Measurements from ENCODE around the gene GPR35. TPM values are rescaled to one million over a fixed set of nuclear protein-coding genes. Genes with fewer than 3 reads are reported as not detected.
"Not testable (repeated sequence)": the region's sequence is repeated elsewhere in the genome, so short reads cannot be mapped to it uniquely, and the experiment has no call there.

The GPR35 gene
- total RNA-seq, 1 experiment from 2014 or later = not detected

DNA sequence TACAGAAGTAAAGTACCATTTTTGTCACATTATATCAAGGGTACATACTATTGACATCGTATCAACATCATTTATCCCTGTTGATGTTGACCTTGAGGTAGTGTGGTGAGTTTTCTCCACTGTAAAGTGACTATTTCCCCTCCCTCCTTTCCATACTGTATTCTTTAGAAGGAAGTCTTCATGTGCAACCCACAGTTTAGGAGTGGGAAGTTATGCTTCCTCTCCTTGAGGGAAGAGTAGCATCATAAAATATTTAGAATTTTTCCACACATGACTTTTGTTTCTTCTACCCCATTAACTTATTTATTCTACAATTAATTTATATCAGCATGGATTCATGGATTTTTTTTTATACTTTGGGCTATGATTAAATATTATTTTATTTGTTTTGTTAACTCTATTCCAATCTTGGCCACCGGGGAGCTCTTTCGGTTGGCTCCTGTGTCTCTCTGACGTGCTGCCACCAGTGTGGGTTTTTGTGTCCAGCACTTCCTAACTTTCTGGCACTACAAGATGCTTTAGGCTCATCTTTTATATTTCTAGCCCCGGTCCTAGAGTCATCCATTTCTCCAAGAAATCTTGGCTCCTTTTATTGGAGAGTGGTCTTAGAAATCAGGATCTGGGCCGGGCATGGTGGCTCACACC is 38.4 kb downstream of the GPR35 start:
- in situ Hi-C loops (cut with HindIII; ENCODE audit: low pct_unique_long_range_greater_than_20kb, low sequenced_read_pairs) = no loop called here
- no peak for DNase-seq (ENCODE audit: low read depth)

DNA sequence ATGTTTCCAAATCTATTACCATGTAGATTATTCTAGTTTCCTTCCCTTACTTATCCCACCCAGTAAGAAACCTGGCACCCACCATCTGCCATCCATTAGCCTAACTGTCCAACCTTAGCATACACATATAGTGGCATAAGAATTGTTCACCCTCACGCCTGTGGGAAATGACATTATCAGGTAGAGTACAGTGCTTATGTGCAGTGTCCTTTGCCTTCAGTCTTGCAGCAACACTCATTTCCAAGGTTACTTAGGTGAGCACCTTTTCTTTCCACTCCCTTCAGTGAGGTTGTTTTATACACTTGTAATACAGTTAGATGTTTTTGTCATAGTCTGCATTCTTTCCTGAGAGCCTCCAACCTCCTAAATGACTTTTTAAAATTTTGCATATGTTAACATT is 39.3 kb downstream of the GPR35 start:
- DNase-seq (ENCODE audit: low read depth) = no peak
- in situ Hi-C loops (cut with HindIII; ENCODE audit: low pct_unique_long_range_greater_than_20kb, low sequenced_read_pairs) = no loop called here

DNA sequence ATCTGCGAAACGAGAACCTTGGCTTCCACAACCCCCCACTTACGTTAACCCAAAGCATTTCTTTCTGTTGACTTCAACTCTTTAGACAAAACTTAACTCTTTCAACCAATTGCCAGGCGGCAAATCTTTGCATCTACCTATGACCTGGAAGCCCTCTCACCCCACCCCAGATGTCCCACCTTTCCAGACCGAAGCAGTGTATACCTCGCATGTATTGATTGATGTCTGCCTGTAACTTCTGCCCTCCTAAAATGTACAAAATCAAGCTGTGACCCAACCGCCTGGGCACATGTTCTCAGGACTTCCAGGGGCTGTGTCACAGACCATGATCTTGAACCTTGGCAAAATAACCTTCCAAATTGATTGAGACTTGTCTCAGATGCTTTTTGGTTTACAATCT is 45.1 kb downstream of the GPR35 start:
- in situ Hi-C loops (cut with HindIII; ENCODE audit: low pct_unique_long_range_greater_than_20kb, low sequenced_read_pairs) = no loop called here
- no peak for DNase-seq (ENCODE audit: low read depth)

DNA sequence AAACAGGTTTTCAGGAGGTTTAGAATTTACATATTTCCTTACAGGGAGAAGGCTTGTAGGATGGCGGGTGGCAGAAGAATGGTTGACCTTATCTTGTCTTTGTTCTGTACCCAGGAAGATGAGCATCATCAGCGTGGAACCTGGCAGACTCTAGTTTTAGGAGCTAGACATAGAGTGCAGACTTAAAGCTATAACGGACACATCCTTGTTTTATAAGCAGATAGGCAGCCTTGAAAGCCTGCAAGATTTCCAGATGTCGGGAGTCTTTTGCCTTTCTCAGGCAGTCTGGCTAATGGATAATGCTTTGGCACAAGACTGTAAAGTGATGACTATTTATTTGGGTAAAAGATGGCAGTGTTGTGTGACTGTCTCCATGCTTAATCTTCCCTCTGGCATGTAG is 45.7 kb downstream of the GPR35 start:
- in situ Hi-C loops (cut with HindIII; ENCODE audit: low pct_unique_long_range_greater_than_20kb, low sequenced_read_pairs) = no loop called here
- DNase-seq (ENCODE audit: low read depth) = no peak

DNA sequence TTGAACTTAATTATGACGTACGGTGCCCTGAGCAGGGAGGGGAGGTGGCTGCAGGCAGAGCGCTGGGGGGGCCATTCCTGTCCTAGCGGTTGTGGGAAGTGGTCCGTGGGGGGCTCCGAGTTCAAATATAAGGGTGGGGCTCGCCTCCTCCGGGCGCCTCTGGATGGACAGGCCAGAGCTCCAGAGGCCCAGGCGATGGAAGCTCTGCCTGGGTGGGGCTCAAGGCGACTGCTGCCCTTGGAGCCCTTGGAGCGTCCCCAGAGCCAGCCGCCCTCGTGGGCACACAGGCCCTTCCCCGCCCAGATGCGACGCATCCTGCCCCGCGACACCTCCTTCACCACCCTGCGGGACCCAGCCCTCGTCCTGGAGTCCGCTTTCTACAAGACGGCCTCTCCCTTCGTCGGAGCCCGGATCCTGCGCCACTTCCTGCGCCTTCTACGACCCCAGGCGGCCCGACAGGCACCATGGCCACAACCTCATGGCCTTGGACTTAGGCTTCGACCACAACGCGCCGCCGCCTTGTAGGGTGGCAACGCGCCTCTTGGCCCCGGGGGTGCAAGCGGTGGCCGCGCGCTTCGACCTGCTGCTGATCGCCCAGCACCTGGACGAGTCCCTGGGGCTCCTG is 46.9 kb downstream of the GPR35 start:
- in situ Hi-C loops (cut with HindIII; ENCODE audit: low pct_unique_long_range_greater_than_20kb, low sequenced_read_pairs) = no loop called here
- no peak for DNase-seq (ENCODE audit: low read depth)

DNA sequence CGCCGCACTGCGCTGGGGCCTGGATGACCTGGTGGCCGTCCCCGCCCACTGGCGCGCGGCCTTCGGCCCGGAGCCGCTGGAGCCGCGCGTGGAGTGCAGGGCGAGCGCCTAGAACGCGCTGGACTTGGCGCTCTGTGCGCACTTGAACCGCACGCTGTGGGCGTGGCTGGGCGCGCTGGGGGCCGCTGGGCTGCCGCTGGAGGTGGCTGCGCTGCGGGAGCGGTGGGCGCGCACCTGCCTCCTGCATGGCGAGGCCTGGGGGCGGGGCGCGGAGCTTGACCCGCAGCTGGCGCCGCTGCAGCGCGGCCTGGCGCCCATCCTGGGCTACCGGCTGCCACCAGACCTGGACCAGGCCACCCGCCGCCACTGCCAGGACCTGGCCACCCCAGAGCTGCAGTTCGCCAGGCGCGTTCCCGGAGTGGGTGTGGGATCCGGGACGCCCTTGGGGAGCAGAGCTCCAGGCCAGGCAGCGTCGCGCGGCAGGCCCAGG is 47.5 kb downstream of the GPR35 start:
- no peak for DNase-seq (ENCODE audit: low read depth)
- in situ Hi-C loops (cut with HindIII; ENCODE audit: low pct_unique_long_range_greater_than_20kb, low sequenced_read_pairs) = no loop called here

DNA sequence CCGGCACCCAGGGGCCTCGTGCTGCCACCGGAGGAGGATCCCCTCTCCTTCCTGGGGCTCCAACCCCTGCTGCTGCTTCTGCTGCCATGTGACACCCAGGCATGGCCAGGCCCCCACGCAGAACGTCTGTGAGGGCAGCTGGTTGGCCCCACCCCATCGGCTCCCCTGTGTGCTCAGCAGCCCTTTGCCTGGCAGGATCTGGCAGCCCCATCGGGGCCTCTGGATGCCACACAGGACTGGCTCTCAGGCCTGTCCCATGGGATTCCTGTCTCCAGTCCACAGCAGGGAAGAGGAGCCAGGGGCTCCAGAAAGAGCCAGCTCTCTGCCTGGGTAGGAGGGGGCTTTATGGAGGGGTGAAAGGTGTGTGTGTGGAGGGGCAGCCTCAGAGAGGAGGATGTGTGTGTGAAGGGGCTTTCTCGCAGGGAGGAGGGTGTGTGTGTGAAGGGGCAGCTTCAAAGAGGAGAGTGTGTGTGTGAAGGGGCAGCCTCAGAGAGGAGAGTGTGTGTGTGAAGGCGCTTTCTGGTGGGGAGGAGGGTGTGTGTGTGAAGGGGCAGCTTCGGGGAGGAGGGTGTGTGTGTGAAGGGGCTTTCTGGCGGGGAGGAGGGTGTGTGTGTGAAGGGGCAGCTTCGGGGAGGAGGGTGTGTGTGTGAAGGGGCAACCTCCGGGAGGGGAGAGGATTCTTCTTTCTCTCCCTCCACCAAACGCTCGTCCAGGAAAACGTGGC is 49.3 kb downstream of the GPR35 start:
- DNase-seq (ENCODE audit: low read depth); in situ Hi-C loops (cut with HindIII; ENCODE audit: low pct_unique_long_range_greater_than_20kb, low sequenced_read_pairs): not testable (repeated sequence)

DNA sequence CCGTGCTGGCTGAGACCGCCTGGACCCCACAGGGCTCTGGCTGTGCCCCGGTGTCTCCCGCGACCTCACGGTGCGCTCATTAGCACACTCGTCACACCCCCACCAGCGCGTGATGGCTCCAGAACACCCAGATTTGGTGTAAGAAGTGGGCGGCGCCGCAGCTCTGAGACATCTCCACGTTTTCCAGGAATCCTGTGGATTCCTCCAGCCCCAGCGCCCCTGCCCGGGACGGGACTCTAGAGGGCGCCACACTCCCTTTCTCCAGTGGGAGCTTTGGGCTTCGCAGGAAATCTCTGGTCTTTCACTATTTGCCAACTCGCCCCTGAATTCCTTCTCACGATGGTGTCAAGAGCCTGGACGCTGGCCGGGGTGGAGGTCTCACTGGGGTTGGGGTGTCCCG is 50.1 kb downstream of the GPR35 start:
- in situ Hi-C loops (cut with HindIII; ENCODE audit: low pct_unique_long_range_greater_than_20kb, low sequenced_read_pairs); DNase-seq (ENCODE audit: low read depth): not testable (repeated sequence)

DNA sequence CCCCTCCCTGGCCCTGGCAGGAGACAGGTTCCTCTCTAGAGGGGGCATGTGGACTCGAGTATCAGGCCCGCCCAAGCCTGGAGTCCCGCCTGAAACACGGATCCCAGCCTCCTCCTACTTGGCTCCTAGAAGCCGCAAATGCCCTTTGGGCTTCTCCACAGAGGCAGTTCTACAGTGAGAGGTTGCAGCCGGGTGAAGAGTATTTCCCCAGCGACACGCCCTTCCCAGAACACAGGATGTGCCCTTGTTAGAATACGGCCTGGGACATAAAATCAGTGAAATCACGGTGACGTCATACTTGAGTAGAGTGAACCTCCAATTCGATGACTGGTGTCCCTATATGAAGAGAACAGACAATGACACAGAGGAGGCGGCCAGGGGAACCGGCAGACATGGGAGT is 52.8 kb downstream of the GPR35 start:
- in situ Hi-C loops (cut with HindIII; ENCODE audit: low pct_unique_long_range_greater_than_20kb, low sequenced_read_pairs); DNase-seq (ENCODE audit: low read depth): not testable (repeated sequence)

DNA sequence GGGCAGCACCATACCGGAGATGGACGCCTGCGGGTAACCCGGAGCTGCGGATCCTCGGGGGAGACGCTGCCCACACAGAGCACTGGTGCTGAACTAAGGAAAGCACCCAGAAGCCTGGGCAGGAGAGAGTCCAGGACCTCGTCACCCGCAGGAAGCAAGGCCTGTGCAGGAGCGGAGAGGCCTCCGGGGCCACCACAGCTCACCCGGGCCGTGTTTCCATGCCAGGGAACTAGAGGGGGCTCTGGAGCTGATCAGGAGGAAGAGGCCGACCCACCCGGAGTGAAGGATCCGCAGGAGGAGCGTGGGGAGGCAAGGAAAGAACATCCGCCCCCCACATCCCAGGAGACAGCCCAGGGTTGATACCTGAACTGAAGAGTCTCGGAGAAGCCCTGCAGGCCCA is 53.6 kb downstream of the GPR35 start:
- in situ Hi-C loops (cut with HindIII; ENCODE audit: low pct_unique_long_range_greater_than_20kb, low sequenced_read_pairs); DNase-seq (ENCODE audit: low read depth): not testable (repeated sequence)

DNA sequence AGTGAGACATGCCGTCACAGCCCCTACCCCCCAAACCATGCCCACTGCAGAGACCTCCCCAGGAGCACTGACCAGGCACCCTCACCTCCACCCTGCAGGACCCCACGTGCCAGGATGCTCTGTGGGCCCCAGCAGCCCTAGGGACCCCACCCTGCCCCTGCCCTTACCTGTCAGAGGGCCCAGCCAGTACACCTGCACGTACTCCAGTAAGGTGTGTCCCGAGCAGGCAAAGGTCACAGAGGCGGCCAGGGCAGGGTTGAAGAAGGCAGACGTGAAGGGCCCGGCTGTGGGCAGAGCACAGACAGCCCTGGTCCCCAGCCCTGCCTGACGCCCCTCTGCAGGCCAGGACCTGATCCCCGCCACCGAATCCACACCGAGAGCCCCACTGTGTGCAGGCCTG is 54.9 kb downstream of the GPR35 start:
- in situ Hi-C loops (cut with HindIII; ENCODE audit: low pct_unique_long_range_greater_than_20kb, low sequenced_read_pairs); DNase-seq (ENCODE audit: low read depth): not testable (repeated sequence)

Other genes starting within 250 kb of the GPR35 start
- gene GPC1, start 189.8 kb upstream of the GPR35 start, total RNA-seq (2014; rRNA removed; shearing (Covaris generic); ENCODE audit: low replicate concordance) = 117 and 134 TPM in 2 replicates
- gene ANKMY1, start 67.5 kb upstream of the GPR35 start, total RNA-seq (2014; rRNA removed; shearing (Covaris generic); ENCODE audit: low replicate concordance) = 2.4 and 7.5 TPM in 2 replicates
- gene DUSP28, start 65.1 kb upstream of the GPR35 start, total RNA-seq (2014; rRNA removed; shearing (Covaris generic); ENCODE audit: low replicate concordance) = 8.9 and 10.8 TPM in 2 replicates
- 7.7 and 14.8 TPM in 2 replicates for gene RNPEPL1, start 57.0 kb upstream of the GPR35 start, total RNA-seq (2014; rRNA removed; shearing (Covaris generic); ENCODE audit: low replicate concordance)
- 19.7 and 20.5 TPM in 2 replicates for gene CAPN10, start 38.7 kb upstream of the GPR35 start, total RNA-seq (2014; rRNA removed; shearing (Covaris generic); ENCODE audit: low replicate concordance)
- gene AQP12B, start 57.4 kb downstream of the GPR35 start, total RNA-seq (2014; rRNA removed; shearing (Covaris generic); ENCODE audit: low replicate concordance) = not detected in 2 replicates
- gene AQP12A, start 66.4 kb downstream of the GPR35 start, total RNA-seq (2014; rRNA removed; shearing (Covaris generic); ENCODE audit: low replicate concordance) = not detected in 2 replicates
- 1.2 TPM in 1 of 2 replicates, not detected in the other for gene KIF1A, start 194.7 kb downstream of the GPR35 start, total RNA-seq (2014; rRNA removed; shearing (Covaris generic); ENCODE audit: low replicate concordance)
- not detected in 2 replicates for gene AGXT, start 243.3 kb downstream of the GPR35 start, total RNA-seq (2014; rRNA removed; shearing (Covaris generic); ENCODE audit: low replicate concordance)

All from Caki2 (cell line).